DOHH2 (cell line): ENCODE measurements around the gene ZNF280D.

ENCODE experiments used
- H3F3A ChIP-seq: fragments of 200-600 bp; sonication (generic), shearing (Covaris generic); 2 replicates; pipeline ENCODE4 v1.6.0; 2016; ENCODE audit warnings: antibody characterized with exemption, mild to moderate bottlenecking; ENCODE audit not compliant: control insufficient read depth, insufficient read depth
- H3K27ac ChIP-seq: fragments of 200-600 bp; sonication (generic); 2 replicates; pipeline ENCODE4 v1.5.1; 2014; ENCODE audit warnings: low read depth, mild to moderate bottlenecking, low read length, moderate library complexity
- H3K27me3 ChIP-seq: fragments of 200-600 bp; sonication (generic); 2 replicates; pipeline ENCODE4 v1.6.1; 2014; ENCODE audit warnings: mild to moderate bottlenecking, low read length, mixed read lengths; ENCODE audit not compliant: control insufficient read depth
- H3K36me3 ChIP-seq: fragments of 200-600 bp; sonication (generic); 2 replicates; pipeline ENCODE4 v1.6.1; 2014; ENCODE audit warnings: mild to moderate bottlenecking, low read length, moderate library complexity, mixed read lengths; ENCODE audit not compliant: control insufficient read depth
- H3K4me1 ChIP-seq: fragments of 200-600 bp; sonication (generic); 2 replicates; pipeline ENCODE4 v1.6.1; 2014; ENCODE audit warnings: mild to moderate bottlenecking, low read length, mixed read lengths; ENCODE audit not compliant: control insufficient read depth
- H3K4me2 ChIP-seq: fragments of 200-600 bp; sonication (generic); 2 replicates; pipeline ENCODE4 v1.6.0; 2014; ENCODE audit warnings: mild to moderate bottlenecking, low read length, moderate library complexity
- H3K4me3 ChIP-seq: fragments of 200-600 bp; sonication (generic); 2 replicates; pipeline ENCODE4 v1.5.1; 2014; ENCODE audit warnings: mild to moderate bottlenecking, low read length, mixed read lengths
- H3K79me2 ChIP-seq: fragments of 200-600 bp; sonication (generic); 2 replicates; pipeline ENCODE4 v1.6.1; 2014; ENCODE audit warnings: mild to moderate bottlenecking, low read length, mixed read lengths; ENCODE audit not compliant: control insufficient read depth
- H3K9me2 ChIP-seq: fragments of 200-600 bp; sonication (generic); replicated peaks from 2 replicates; pipeline ENCODE4 v1.6.1; 2014; ENCODE audit warnings: mild to moderate bottlenecking, low read length, mixed read lengths; ENCODE audit not compliant: control insufficient read depth
- H3K9me3 ChIP-seq: fragments of 200-600 bp; sonication (generic); 2 replicates; pipeline ENCODE4 v1.6.1; 2014; ENCODE audit warnings: antibody characterized with exemption, low read length, mixed read lengths; ENCODE audit not compliant: control insufficient read depth, insufficient read depth
- H4K20me1 ChIP-seq: fragments of 200-600 bp; sonication (generic); 2 replicates; pipeline ENCODE4 v1.6.0; 2014; ENCODE audit warnings: low read depth, mild to moderate bottlenecking, antibody characterized with exemption, low read length, moderate library complexity; ENCODE audit not compliant: control insufficient read depth, insufficient read depth
- EZH2phosphoT487 ChIP-seq: fragments of 200-600 bp; sonication (generic); IDR thresholded peaks from 2 replicates; pipeline ENCODE4 v1.6.1; 2017; ENCODE audit warnings: borderline replicate concordance, mild to moderate bottlenecking, antibody characterized with exemption, low read length, moderate library complexity, mixed read lengths
- TF ChIP-seq, protein P1 (sequence below): fragments of 200-600 bp; sonication (generic); IDR thresholded peaks from one replicate; pipeline ENCODE4 v1.5.1; 2014; ENCODE audit warnings: antibody characterized with exemption, mild to moderate bottlenecking, low read depth, low read length; ENCODE audit not compliant: poor library complexity, severe bottlenecking

The ZNF280D gene

DNA sequence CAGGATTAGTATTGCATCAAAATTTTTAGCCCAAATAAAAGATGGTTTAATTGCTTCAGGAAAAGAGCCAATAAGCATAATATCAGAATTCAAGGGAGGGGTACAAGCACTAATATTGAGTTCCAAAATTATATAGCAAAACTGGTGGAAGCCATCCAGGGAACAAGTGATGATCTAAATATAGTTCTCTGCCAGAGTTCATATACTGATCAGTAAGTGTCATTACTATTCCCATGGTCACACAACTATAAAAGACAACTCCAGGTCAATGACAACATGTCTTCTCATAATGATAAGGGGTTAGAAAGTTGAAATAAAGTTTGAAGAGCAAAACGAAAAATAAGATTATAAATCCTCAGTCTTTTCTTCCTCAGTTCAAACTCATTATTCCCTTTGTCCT is 57.4 kb downstream of the ZNF280D start:
- H3K4me1 ChIP-seq: no peaks in the 10 kb centered on the region
- TF ChIP-seq EZH2phosphoT487: no peak
- TF ChIP-seq, protein P1, sequence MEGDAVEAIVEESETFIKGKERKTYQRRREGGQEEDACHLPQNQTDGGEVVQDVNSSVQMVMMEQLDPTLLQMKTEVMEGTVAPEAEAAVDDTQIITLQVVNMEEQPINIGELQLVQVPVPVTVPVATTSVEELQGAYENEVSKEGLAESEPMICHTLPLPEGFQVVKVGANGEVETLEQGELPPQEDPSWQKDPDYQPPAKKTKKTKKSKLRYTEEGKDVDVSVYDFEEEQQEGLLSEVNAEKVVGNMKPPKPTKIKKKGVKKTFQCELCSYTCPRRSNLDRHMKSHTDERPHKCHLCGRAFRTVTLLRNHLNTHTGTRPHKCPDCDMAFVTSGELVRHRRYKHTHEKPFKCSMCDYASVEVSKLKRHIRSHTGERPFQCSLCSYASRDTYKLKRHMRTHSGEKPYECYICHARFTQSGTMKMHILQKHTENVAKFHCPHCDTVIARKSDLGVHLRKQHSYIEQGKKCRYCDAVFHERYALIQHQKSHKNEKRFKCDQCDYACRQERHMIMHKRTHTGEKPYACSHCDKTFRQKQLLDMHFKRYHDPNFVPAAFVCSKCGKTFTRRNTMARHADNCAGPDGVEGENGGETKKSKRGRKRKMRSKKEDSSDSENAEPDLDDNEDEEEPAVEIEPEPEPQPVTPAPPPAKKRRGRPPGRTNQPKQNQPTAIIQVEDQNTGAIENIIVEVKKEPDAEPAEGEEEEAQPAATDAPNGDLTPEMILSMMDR: no peak

DNA sequence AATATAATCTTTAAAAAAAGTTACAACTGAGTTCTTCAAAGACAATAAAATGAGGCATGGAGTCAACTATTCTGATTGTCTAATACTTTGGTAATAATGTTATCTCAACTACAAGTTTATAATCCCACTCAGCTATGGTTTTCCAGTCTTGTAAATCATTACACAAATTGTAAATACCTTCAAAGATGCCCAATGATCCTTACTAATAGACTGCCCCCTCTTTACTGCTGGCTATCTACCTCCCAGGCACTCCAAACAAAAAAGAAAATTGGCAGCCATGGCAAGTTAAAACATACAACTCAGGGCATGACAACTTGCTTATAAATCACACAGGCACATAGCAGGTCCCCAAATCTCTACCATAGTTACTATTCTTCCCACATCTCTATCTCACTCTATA is 58.5 kb downstream of the ZNF280D start:
- no peak for TF ChIP-seq EZH2phosphoT487
- TF ChIP-seq, protein P1: no peak
- no peak overlapping the region for H3K4me3 ChIP-seq
- H4K20me1 ChIP-seq: no peaks in the 10 kb centered on the region
- no peaks in the 10 kb centered on the region for H3K9me3 ChIP-seq
- no peak overlapping the region for H3K4me2 ChIP-seq
- H3K27me3 ChIP-seq: no peaks in the 10 kb centered on the region
- no peak overlapping the region for H3K27ac ChIP-seq
- no peaks in the 10 kb centered on the region for H3K9me2 ChIP-seq
- no peaks in the 10 kb centered on the region for H3K79me2 ChIP-seq
- peaks cover 25% of the 10 kb centered on the region for H3K36me3 ChIP-seq
- no peaks in the 10 kb centered on the region for H3F3A ChIP-seq
- H3K4me1 ChIP-seq: no peaks in the 10 kb centered on the region

More for the DNA sequence above, 57.4 kb downstream of the ZNF280D start:
- Histone ChIP-seq H3K9me2 (no peaks in the 10 kb centered on the region), H4K20me1 (no peaks in the 10 kb centered on the region), H3K4me3 (no peak overlapping the region), H3K27ac (no peak overlapping the region), H3K79me2 (no peaks in the 10 kb centered on the region), H3K27me3 (no peaks in the 10 kb centered on the region), H3F3A (no peaks in the 10 kb centered on the region), H3K36me3 (peaks cover 25% of the 10 kb centered on the region), H3K9me3 (no peaks in the 10 kb centered on the region), H3K4me2 (no peak overlapping the region)

DNA sequence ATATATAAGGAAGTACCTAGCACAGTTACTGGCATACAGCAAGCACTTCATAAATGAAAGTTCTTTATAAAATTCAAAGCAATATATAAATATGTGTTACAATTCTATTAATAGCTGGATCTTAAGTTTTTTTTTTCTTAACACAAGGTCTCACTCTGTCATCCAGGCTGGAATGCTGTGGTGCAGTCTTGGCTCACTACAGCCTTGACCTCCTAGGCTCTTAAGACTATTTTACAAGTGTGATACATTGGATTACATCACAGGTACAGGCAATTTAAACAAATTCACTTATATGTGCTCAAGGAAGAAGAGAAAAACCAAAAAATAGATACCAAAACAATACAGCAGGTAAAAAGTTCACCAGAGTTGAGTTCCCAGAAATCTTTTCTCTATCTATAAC is 60.6 kb downstream of the ZNF280D start:
- Histone ChIP-seq H3K27me3 (no peaks in the 10 kb centered on the region), H3K36me3 (peaks cover 28% of the 10 kb centered on the region)

More for the DNA sequence above, 60.6 kb downstream of the ZNF280D start:
- Histone ChIP-seq H3K4me3 (no peak overlapping the region), H3K79me2 (no peaks in the 10 kb centered on the region), H3K4me2 (no peak overlapping the region), H4K20me1 (no peaks in the 10 kb centered on the region), H3K27ac (no peak overlapping the region), H3F3A (peaks cover 2% of the 10 kb centered on the region; the same call in 1 of the 2 replicates), H3K9me3 (no peaks in the 10 kb centered on the region), H3K4me1 (no peaks in the 10 kb centered on the region), H3K9me2 (no peaks in the 10 kb centered on the region)
- TF ChIP-seq, protein P1: no peak
- TF ChIP-seq EZH2phosphoT487: no peak
